ENCODE data around the gene PAF1. TPM values are rescaled to one million over a fixed set of nuclear protein-coding genes. Genes with fewer than 3 reads are reported as not detected.

PAF1 gene
- total RNA-seq, 1 experiment from 2014 or later, result 38.0 TPM

DNA sequence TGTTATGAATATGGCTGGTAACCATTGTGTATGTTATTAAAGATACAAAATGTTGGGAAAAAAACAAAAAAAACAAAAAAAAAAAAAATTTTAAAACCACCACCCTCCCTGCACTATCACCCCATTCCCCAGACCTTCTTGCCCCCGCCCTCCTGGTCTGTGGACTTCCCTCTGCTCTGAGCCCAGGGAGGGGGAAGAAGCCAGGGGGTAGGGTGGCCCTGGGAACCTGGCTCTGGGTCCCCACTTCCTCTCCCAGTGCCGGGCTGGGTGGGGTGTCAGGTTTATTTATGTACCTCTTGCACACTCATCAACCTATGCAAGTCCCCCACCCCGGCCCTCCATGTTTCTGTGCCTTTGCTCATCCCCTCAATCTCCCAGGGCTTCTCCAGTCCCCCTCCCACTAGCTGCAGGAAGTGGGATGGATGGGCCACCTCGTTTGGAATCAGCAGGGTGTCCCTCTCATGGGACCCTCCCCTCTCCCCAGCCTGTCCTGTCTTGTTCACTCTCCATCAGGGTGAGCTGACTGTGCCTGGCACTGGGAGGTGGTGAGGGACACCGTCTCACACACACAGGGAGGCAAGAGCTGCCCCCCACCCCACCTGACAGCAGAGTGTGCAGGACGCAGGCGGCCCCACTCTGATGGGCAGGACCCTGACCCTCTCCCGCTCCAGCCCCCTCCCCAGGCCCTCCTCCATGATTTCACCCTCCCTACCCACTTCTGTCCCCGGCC lies 5.9 kb downstream of the PAF1 start:
- Histone ChIP-seq H3K23ac (ENCODE audit: insufficient read length, low read depth, low read length) (no peak overlapping the region), H4K20me1 (ENCODE audit: control insufficient read depth, insufficient read depth, insufficient read length) (no peaks in the 10 kb centered on the region), H4K8ac (replicated peaks; ENCODE audit: insufficient read length, low read depth, low read length) (no peak overlapping the region), H3K4me2 (ENCODE audit: insufficient read depth, insufficient read length, low read length) (no peak overlapping the region), H3K56ac (ENCODE audit: insufficient read length, low read depth, low read length) (no peak overlapping the region), H2AFZ (ENCODE audit: low read length) (no peak overlapping the region), H2BK120ac (ENCODE audit: low read depth, low read length, poor library complexity, severe bottlenecking) (no peak overlapping the region), H2BK20ac (ENCODE audit: low read depth, low read length, poor library complexity, severe bottlenecking) (no peak overlapping the region), H3K9me3 (ENCODE audit: control insufficient read depth, low read depth, low read length) (no peaks in the 10 kb centered on the region), H4K91ac (ENCODE audit: insufficient read length, low read depth, low read length) (no peak overlapping the region), H3K9ac (ENCODE audit: extremely low read depth, insufficient read length, low read length) (no peak overlapping the region), H3K14ac (ENCODE audit: insufficient read depth, low read length) (no peak overlapping the region; the same call in 1 of the 2 replicates), H2BK5ac (ENCODE audit: insufficient read length, low read length) (no peak overlapping the region), H3K18ac (ENCODE audit: insufficient read length, low read depth, low read length) (no peak overlapping the region), H3K27ac (ENCODE audit: insufficient read length, low read depth, low read length) (no peak overlapping the region), H3K4me1 (ENCODE audit: insufficient read depth, low read length) (no peaks in the 10 kb centered on the region), H3T11ph (ENCODE audit: low read length) (no peak overlapping the region), H3K27me3 (ENCODE audit: insufficient read depth, low read length) (no peaks in the 10 kb centered on the region), H2AK5ac (ENCODE audit: insufficient read length, low read length) (no peak overlapping the region), H2BK15ac (ENCODE audit: low read depth, low read length) (no peak overlapping the region), H2BK12ac (ENCODE audit: insufficient read length, low read depth, low read length) (no peak overlapping the region), H3K4ac (ENCODE audit: low read depth, low read length) (no peak overlapping the region), H3K23me2 (ENCODE audit: insufficient read length, low read depth, low read length, poor library complexity, severe bottlenecking) (no peaks in the 10 kb centered on the region), H4K5ac (ENCODE audit: insufficient read length, low read depth, low read length) (no peak overlapping the region), H3K79me2 (ENCODE audit: insufficient read depth, low read length) (no peaks in the 10 kb centered on the region), H3K79me1 (ENCODE audit: insufficient read depth, low read depth, low read length, poor library complexity, severe bottlenecking) (no peaks in the 10 kb centered on the region)
- no CpG with 5 or more reads among the region's 9 CpGs for WGBS (ENCODE audit: extremely low coverage, insufficient read length, low lambda C conversion rate)
- Mint-ChIP-seq H3K36me3 (ENCODE audit: insufficient read depth in 1 of 3, low read depth in 3 of 3) (peaks cover 50 to 88% (median 87%) of the 10 kb centered on the region in 3 experiments), H3K9me3 (no peaks in the 10 kb centered on the region), H3K27ac (peak overlapping the region in 2 of 3 experiments; percentile 53 to 64; a peak in 3 of 7 replicates), H3K4me3 (peak overlapping the region in 1 of 2 experiments; percentile 16; a peak in 1 of 5 replicates), H3K4me1 (peaks cover 3 to 7% of the 10 kb centered on the region in 2 experiments; a peak in 3 of 4 replicates), H3K27me3 (ENCODE audit: low read depth) (no peaks in the 10 kb centered on the region)
- no peak for DNase-seq
- TF ChIP-seq, protein P1, sequence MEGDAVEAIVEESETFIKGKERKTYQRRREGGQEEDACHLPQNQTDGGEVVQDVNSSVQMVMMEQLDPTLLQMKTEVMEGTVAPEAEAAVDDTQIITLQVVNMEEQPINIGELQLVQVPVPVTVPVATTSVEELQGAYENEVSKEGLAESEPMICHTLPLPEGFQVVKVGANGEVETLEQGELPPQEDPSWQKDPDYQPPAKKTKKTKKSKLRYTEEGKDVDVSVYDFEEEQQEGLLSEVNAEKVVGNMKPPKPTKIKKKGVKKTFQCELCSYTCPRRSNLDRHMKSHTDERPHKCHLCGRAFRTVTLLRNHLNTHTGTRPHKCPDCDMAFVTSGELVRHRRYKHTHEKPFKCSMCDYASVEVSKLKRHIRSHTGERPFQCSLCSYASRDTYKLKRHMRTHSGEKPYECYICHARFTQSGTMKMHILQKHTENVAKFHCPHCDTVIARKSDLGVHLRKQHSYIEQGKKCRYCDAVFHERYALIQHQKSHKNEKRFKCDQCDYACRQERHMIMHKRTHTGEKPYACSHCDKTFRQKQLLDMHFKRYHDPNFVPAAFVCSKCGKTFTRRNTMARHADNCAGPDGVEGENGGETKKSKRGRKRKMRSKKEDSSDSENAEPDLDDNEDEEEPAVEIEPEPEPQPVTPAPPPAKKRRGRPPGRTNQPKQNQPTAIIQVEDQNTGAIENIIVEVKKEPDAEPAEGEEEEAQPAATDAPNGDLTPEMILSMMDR (conservative IDR thresholded peaks at IDR 0.05), result no peak
